Measurements from ENCODE around the gene CDK19.

CDK19 gene

GRCh38 chr6:110567957-110568696 is 247.1 kb downstream of the CDK19 start:
- no peak for DNase-seq

GRCh38 chr6:110566346-110567125 is 248.7 kb downstream of the CDK19 start:
- no peak for DNase-seq

- no peak for DNase-seq
Observed at GRCh38 chr6:110564703-110565421, 250.4 kb downstream of the CDK19 start.

GRCh38 chr6:110563711-110564110 is 251.6 kb downstream of the CDK19 start:
- no peak for DNase-seq

GRCh38 chr6:110562316-110562915 is 252.9 kb downstream of the CDK19 start:
- DNase-seq = no peak

GRCh38 chr6:110561696-110562095 is 253.6 kb downstream of the CDK19 start:
- no peak for DNase-seq

GRCh38 chr6:110561008-110561396 is 254.3 kb downstream of the CDK19 start:
- DNase-seq = no peak

GRCh38 chr6:110560239-110561007 is 254.8 kb downstream of the CDK19 start:
- DNase-seq = no peak

All from activated gamma-delta T cell treated with Interleukin-2 at 50 U/mL for 16 hours (primary cell).